Measurements from ENCODE around the gene TTC21B. TPM values are rescaled to one million over a fixed set of nuclear protein-coding genes. Genes with fewer than 3 reads are reported as not detected.

The TTC21B gene
- total RNA-seq, 2 experiments from 2014 or later, result 14.0 to 22.1 TPM

DNA sequence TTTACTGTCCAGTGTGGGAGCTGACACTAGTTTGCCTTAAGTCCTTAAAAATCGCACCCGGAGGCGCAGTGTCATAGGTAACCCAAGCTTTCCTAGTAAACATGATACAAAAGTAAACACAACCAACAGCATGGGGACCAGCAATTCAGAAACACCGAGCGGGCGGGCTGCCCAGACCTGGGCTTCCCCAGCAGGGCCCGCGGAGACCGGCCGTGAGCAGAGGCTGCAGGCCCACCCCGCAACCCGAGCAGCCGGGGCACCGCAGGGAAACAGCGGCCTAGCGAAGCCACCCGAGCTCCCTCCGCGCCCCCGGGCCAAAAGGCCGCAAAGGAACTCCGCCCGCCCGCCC lies 296 bp downstream of the TTC21B start:
- ChIA-PET POLR2A (no interaction called here), CTCF (interaction anchor here (0.7 to 1.3 kb wide), 5 partner anchors 8 to 79 kb away, joined by 3 to 6 read pairs (median 3); no protein-coding TSS in a partner anchor)
- Mint-ChIP-seq H3K36me3 (ENCODE audit: low read depth) (peaks cover 2% of the 10 kb centered on the region), H3K4me1 (peaks cover 13% of the 10 kb centered on the region), H3K4me3 (no peak overlapping the region), H3K9me3 (no peaks in the 10 kb centered on the region), H3K27me3 (no peaks in the 10 kb centered on the region), H3K27ac (no peak overlapping the region)
- no peak for DNase-seq

- H3K27me3 Mint-ChIP-seq, result no peaks in the 10 kb centered on the region
- peaks cover 4% of the 10 kb centered on the region for H3K36me3 Mint-ChIP-seq (ENCODE audit: low read depth)
- no peaks in the 10 kb centered on the region for H3K9me3 Mint-ChIP-seq
- ChIA-PET POLR2A (no interaction called here), CTCF (interaction anchor here (0.7 to 1.3 kb wide), 4 partner anchors 8 to 78 kb away, joined by 3 to 6 read pairs (median 3); no protein-coding TSS in a partner anchor)
- H3K4me1 Mint-ChIP-seq, result peaks cover 13% of the 10 kb centered on the region
- H3K27ac Mint-ChIP-seq, result no peak overlapping the region
- H3K4me3 Mint-ChIP-seq, result no peak overlapping the region
- DNase-seq, result no peak
These were observed 800 bp downstream of the TTC21B start for GRCh38 chr2:165952741-165953211.

DNA sequence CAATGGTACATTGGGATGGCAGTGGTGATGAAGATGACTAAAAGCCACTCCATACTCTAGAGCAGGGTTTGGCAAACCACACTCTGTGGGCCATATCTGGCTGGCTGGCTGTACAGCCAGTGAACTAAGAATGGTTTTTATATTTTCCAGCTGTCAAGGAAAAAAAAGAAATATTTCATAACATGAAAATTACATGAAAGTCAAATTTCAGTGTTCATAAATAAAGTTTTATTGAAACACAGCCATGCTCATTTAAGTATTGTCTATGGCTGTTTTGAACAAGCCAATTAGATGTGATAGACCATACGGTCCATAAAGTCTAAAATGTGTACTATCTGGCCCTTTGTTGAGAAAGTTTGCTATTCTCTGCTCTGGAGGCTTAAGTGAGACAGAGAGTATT lies 1.5 kb downstream of the TTC21B start:
- Mint-ChIP-seq H3K4me1 (peaks cover 13% of the 10 kb centered on the region), H3K9me3 (no peaks in the 10 kb centered on the region), H3K36me3 (ENCODE audit: low read depth) (peaks cover 8% of the 10 kb centered on the region), H3K4me3 (no peak overlapping the region), H3K27me3 (no peaks in the 10 kb centered on the region), H3K27ac (no peak overlapping the region)
- no peak for DNase-seq
- ChIA-PET CTCF (no interaction called here), POLR2A (no interaction called here)

- Mint-ChIP-seq H3K27me3 (no peaks in the 10 kb centered on the region), H3K36me3 (ENCODE audit: low read depth) (peaks cover 8% of the 10 kb centered on the region), H3K27ac (no peak overlapping the region), H3K9me3 (no peaks in the 10 kb centered on the region), H3K4me1 (peaks cover 10% of the 10 kb centered on the region), H3K4me3 (no peak overlapping the region)
- ChIA-PET POLR2A (no interaction called here), CTCF (interaction anchor here (1.1 kb wide), 1 partner anchor 76 kb away, joined by 3 read pairs; no protein-coding TSS in a partner anchor)
- no peak for DNase-seq
These were observed 3.1 kb downstream of the TTC21B start for GRCh38 chr2:165950438-165950837.

DNA sequence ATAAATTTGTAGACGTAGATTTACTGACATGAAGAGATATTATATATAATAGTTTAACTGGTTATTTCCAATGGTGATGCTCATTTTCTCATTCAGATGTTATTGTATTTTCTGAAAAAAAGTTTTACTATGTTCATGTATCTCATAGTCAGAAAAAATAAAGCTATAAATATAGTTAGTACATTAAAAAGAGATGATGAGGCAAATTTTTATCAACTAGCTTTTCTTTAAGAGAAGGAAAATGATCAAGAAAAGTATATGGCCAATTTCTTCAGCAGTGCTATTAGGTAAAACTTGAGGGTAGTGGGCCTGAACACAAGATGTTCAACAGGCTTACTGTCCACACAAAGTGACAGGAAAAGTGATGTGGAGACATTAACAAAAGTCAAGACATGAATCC lies 11.7 kb downstream of the TTC21B start:
- Mint-ChIP-seq H3K27ac (no peak overlapping the region), H3K27me3 (no peaks in the 10 kb centered on the region), H3K9me3 (no peaks in the 10 kb centered on the region), H3K4me3 (no peak overlapping the region), H3K4me1 (no peaks in the 10 kb centered on the region), H3K36me3 (ENCODE audit: low read depth) (peaks cover 41% of the 10 kb centered on the region)
- ChIA-PET POLR2A (no interaction called here), CTCF (interaction anchor here (1.1 kb wide), 1 partner anchor 14 kb away, joined by 3 read pairs; no protein-coding TSS in a partner anchor)
- DNase-seq, result no peak

GRCh38 chr2:165938237-165938636 lies 15.3 kb downstream of the TTC21B start:
- Mint-ChIP-seq H3K27ac (no peak overlapping the region), H3K4me1 (no peaks in the 10 kb centered on the region), H3K27me3 (no peaks in the 10 kb centered on the region), H3K4me3 (no peak overlapping the region), H3K9me3 (no peaks in the 10 kb centered on the region), H3K36me3 (ENCODE audit: low read depth) (peaks cover 45% of the 10 kb centered on the region)
- DNase-seq, result no peak
- CTCF ChIA-PET, result no interaction called here
- POLR2A ChIA-PET, result no interaction called here

GRCh38 chr2:165933211-165933910 lies 20.2 kb downstream of the TTC21B start:
- Mint-ChIP-seq H3K9me3 (no peaks in the 10 kb centered on the region), H3K27ac (no peak overlapping the region), H3K27me3 (no peaks in the 10 kb centered on the region), H3K36me3 (ENCODE audit: low read depth) (peaks cover 29% of the 10 kb centered on the region), H3K4me1 (no peaks in the 10 kb centered on the region), H3K4me3 (no peak overlapping the region)
- ChIA-PET CTCF (no interaction called here), POLR2A (no interaction called here)
- DNase-seq, result no peak

- no peak for DNase-seq
- Mint-ChIP-seq H3K4me3 (no peak overlapping the region), H3K4me1 (no peaks in the 10 kb centered on the region), H3K36me3 (ENCODE audit: low read depth) (peaks cover 26% of the 10 kb centered on the region), H3K27me3 (no peaks in the 10 kb centered on the region), H3K9me3 (no peaks in the 10 kb centered on the region), H3K27ac (no peak overlapping the region)
- ChIA-PET CTCF (interaction anchor here (1.1 kb wide), 1 partner anchor 14 kb away, joined by 3 read pairs; no protein-coding TSS in a partner anchor), POLR2A (no interaction called here)
These were observed 25.8 kb downstream of the TTC21B start for GRCh38 chr2:165927774-165928173.

GRCh38 chr2:165927353-165927752 lies 26.2 kb downstream of the TTC21B start:
- CTCF ChIA-PET, result interaction anchor here (1.1 kb wide), 1 partner anchor 14 kb away, joined by 3 read pairs; no protein-coding TSS in a partner anchor
- H3K4me3 Mint-ChIP-seq, result no peak overlapping the region

GRCh38 chr2:165924946-165925345 lies 28.6 kb downstream of the TTC21B start:
- CTCF ChIA-PET, result no interaction called here

More at GRCh38 chr2:165927353-165927752, 26.2 kb downstream of the TTC21B start:
- no peak overlapping the region for H3K27ac Mint-ChIP-seq
- DNase-seq, result no peak
- H3K9me3 Mint-ChIP-seq, result no peaks in the 10 kb centered on the region
- peaks cover 30% of the 10 kb centered on the region for H3K36me3 Mint-ChIP-seq (ENCODE audit: low read depth)
- POLR2A ChIA-PET, result no interaction called here
- no peaks in the 10 kb centered on the region for H3K4me1 Mint-ChIP-seq
- no peaks in the 10 kb centered on the region for H3K27me3 Mint-ChIP-seq

DNA sequence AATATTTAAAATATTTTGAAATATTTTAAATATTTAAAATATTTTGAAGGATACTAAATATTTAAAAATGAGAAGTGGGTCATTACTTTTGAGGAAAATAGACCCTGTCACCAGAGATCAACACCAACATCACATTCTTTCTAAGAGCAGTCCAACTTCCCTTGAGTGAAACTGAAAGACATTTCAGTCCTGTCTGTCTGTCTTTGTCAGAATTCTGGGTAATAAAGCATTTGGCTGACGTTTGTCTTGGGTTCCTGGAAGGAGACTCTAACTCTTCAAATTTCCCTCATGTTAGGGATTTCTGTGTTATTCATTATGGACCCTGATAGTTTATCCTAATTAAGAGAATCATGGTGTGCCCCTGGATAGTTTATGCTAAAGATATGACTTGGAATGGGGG lies 32.8 kb downstream of the TTC21B start:
- peaks cover 16% of the 10 kb centered on the region for H3K4me1 Mint-ChIP-seq
- no peaks in the 10 kb centered on the region for H3K27me3 Mint-ChIP-seq
- ChIA-PET CTCF (no interaction called here), POLR2A (no interaction called here)
- DNase-seq, result no peak
- peak overlapping the region; percentile 22 for H3K27ac Mint-ChIP-seq
- no peak overlapping the region for H3K4me3 Mint-ChIP-seq
- peaks cover 22% of the 10 kb centered on the region for H3K36me3 Mint-ChIP-seq (ENCODE audit: low read depth)
- H3K9me3 Mint-ChIP-seq, result no peaks in the 10 kb centered on the region

More at GRCh38 chr2:165924946-165925345, 28.6 kb downstream of the TTC21B start:
- no peak for DNase-seq
- Mint-ChIP-seq H3K9me3 (no peaks in the 10 kb centered on the region), H3K4me3 (no peak overlapping the region), H3K27me3 (no peaks in the 10 kb centered on the region), H3K27ac (no peak overlapping the region), H3K4me1 (peaks cover 11% of the 10 kb centered on the region), H3K36me3 (ENCODE audit: low read depth) (peaks cover 32% of the 10 kb centered on the region)
- POLR2A ChIA-PET, result interaction anchor here (0.6 kb wide), 1 partner anchor 30 kb away, joined by 3 read pairs; no protein-coding TSS in a partner anchor

GRCh38 chr2:165913636-165914035 lies 39.9 kb downstream of the TTC21B start:
- no peaks in the 10 kb centered on the region for H3K4me1 Mint-ChIP-seq
- POLR2A ChIA-PET, result no interaction called here
- H3K27me3 Mint-ChIP-seq, result no peaks in the 10 kb centered on the region
- H3K9me3 Mint-ChIP-seq, result no peaks in the 10 kb centered on the region
- no peak overlapping the region for H3K4me3 Mint-ChIP-seq
- CTCF ChIA-PET, result interaction anchor here (0.9 to 1.1 kb wide), 2 partner anchors 10 to 40 kb away, joined by 3 read pairs; partner anchors contain the start of gene TTC21B
- peaks cover 18% of the 10 kb centered on the region for H3K36me3 Mint-ChIP-seq (ENCODE audit: low read depth)
- no peak for DNase-seq
- H3K27ac Mint-ChIP-seq, result no peak overlapping the region

- Mint-ChIP-seq H3K4me3 (no peak overlapping the region), H3K4me1 (no peaks in the 10 kb centered on the region), H3K27ac (peak overlapping the region; percentile 9), H3K36me3 (ENCODE audit: low read depth) (peaks cover 14% of the 10 kb centered on the region), H3K27me3 (no peaks in the 10 kb centered on the region), H3K9me3 (no peaks in the 10 kb centered on the region)
- ChIA-PET CTCF (interaction anchor here (0.9 kb wide), 1 partner anchor 18 kb away, joined by 3 read pairs; no protein-coding TSS in a partner anchor), POLR2A (no interaction called here)
- DNase-seq, result no peak
These were observed 41.6 kb downstream of the TTC21B start for GRCh38 chr2:165911981-165912380.

Data from activated CD4-positive, alpha-beta T cell treated with anti-CD3 and anti-CD28 coated beads, Interleukin-2, amount 10 ng/mL, durations not matched to agents 7 days and 5 days (primary cell).